IMR-90 (cell line): ENCODE results near the gene PHOX2A. TPM values are rescaled to one million over a fixed set of nuclear protein-coding genes. Genes with fewer than 3 reads are reported as not detected.
"Not testable (repeated sequence)": the region's sequence is repeated elsewhere in the genome, so short reads cannot be mapped to it uniquely, and the experiment has no call there.

ENCODE experiments used
- ATAC-seq: fragments of 200-7000 bp; cut with Tn5 transposase; 2 replicates; pipeline ENCODE4 v1.9.1; 2020; ENCODE audit warnings: low read depth, mild to moderate bottlenecking, moderate library complexity
- BruUV-seq: library from RNA; stranded (reverse); fragments of 400-500 nt; replicated peaks from 2 replicates; lab custom pipeline; 2021; lab: Mats Ljungman, UMichigan
- CTCF ChIA-PET: fragments of 300-600 bp; formaldehyde crosslinking; extraction: SDS; loops from one replicate; lab custom pipeline; 2021; ENCODE audit warnings: antibody characterized with exemption; lab: Yijun Ruan, JAX
- POLR2A ChIA-PET: fragments of 300-600 bp; sonication (Branson Sonifier 250); formaldehyde crosslinking; loops from one replicate; lab custom pipeline; 2022; ENCODE audit warnings: antibody characterized with exemption; ENCODE audit not compliant: unreplicated experiment; lab: Charles Lee
- DNase-seq: peaks from one replicate; pipeline ENCODE4 v3.0.0; 2013
- H2AFZ ChIP-seq: replicated peaks from 2 replicates; pipeline ENCODE3; 2013; ENCODE audit warnings: low read length, mild to moderate bottlenecking; ENCODE audit not compliant: poor library complexity
- H2AK5ac ChIP-seq: 2 replicates; pipeline ENCODE4 v1.6.1; 2013; ENCODE audit warnings: low read depth, low read length, inconsistent platforms
- H2AK9ac ChIP-seq: replicated peaks from 2 replicates; pipeline ENCODE3; 2013; ENCODE audit warnings: mild to moderate bottlenecking, low read depth, low read length, moderate library complexity; ENCODE audit not compliant: poor library complexity
- H2BK120ac ChIP-seq: 2 replicates; pipeline ENCODE4 v1.6.1; 2013; ENCODE audit warnings: low read depth, low read length, inconsistent platforms
- H2BK15ac ChIP-seq: 3 replicates; pipeline ENCODE4 v1.6.1; 2013; ENCODE audit warnings: low read depth, low read length, inconsistent platforms
- H2BK20ac ChIP-seq: 2 replicates; pipeline ENCODE4 v1.6.1; 2013; ENCODE audit warnings: low read depth, mild to moderate bottlenecking, inconsistent platforms, low read length, moderate library complexity
- H2BK5ac ChIP-seq: 2 replicates; pipeline ENCODE4 v1.6.1; 2013; ENCODE audit warnings: mild to moderate bottlenecking, low read depth, low read length, inconsistent platforms; ENCODE audit not compliant: poor library complexity, severe bottlenecking
- H3K14ac ChIP-seq: replicated peaks from 2 replicates; pipeline ENCODE4 v1.6.1; 2013; ENCODE audit warnings: low read depth, low read length, inconsistent platforms
- H3K18ac ChIP-seq: 2 replicates; pipeline ENCODE4 v1.6.1; 2013; ENCODE audit warnings: low read depth, low read length, control low read depth
- H3K23ac ChIP-seq: 2 replicates; pipeline ENCODE4 v1.6.1; 2013; ENCODE audit warnings: low read depth, low read length, inconsistent platforms
- H3K27ac ChIP-seq: 2 replicates; pipeline ENCODE4 v1.5.1; 2013; ENCODE audit warnings: mild to moderate bottlenecking, control low read depth, low read length; ENCODE audit not compliant: insufficient read depth
- H3K27me3 ChIP-seq: 2 replicates; pipeline ENCODE4 v1.6.1; 2013; ENCODE audit warnings: low read length; ENCODE audit not compliant: control insufficient read depth, insufficient read depth
- H3K36me3 ChIP-seq: 2 replicates; pipeline ENCODE4 v1.6.1; 2013; ENCODE audit warnings: low read length, mixed read lengths; ENCODE audit not compliant: control insufficient read depth, insufficient read depth
- H3K4ac ChIP-seq: 2 replicates; pipeline ENCODE4 v1.6.1; 2013; ENCODE audit warnings: low read depth, low read length, inconsistent platforms
- H3K4me1 ChIP-seq: 2 replicates; pipeline ENCODE4 v1.6.1; 2013; ENCODE audit warnings: low read length, mixed read lengths; ENCODE audit not compliant: control insufficient read depth, insufficient read depth
- H3K4me2 ChIP-seq: 2 replicates; pipeline ENCODE4 v1.6.1; 2013; ENCODE audit warnings: low read depth, mild to moderate bottlenecking, control low read depth, low read length, moderate library complexity
- H3K4me3 ChIP-seq: 2 replicates; pipeline ENCODE4 v1.5.1; 2013; ENCODE audit warnings: low read depth, mild to moderate bottlenecking, control low read depth, low read length, moderate library complexity; ENCODE audit not compliant: insufficient read depth
- H3K56ac ChIP-seq: 2 replicates; pipeline ENCODE4 v1.6.1; 2013; ENCODE audit warnings: low read length, inconsistent platforms; ENCODE audit not compliant: insufficient read depth; ENCODE audit errors: extremely low read depth
- H3K79me1 ChIP-seq, 2 experiments: 2 replicates each; pipeline ENCODE4 v1.6.1; 2013; ENCODE audit warnings: low read length in 2 of 2, inconsistent platforms in 1 of 2, low read depth in 1 of 2
- H3K9ac ChIP-seq: 2 replicates; pipeline ENCODE4 v1.6.1; 2013; ENCODE audit warnings: low read depth, low read length, control low read depth
- H3K9me1 ChIP-seq: 2 replicates; pipeline ENCODE4 v1.6.1; 2013; ENCODE audit warnings: low read length, inconsistent platforms; ENCODE audit not compliant: insufficient read depth
- H3K9me3 ChIP-seq: 2 replicates; pipeline ENCODE4 v1.6.1; 2013; ENCODE audit warnings: low read length; ENCODE audit not compliant: control insufficient read depth, insufficient read depth
- H4K20me1 ChIP-seq: 2 replicates; pipeline ENCODE4 v1.6.1; 2013; ENCODE audit warnings: low read length, inconsistent platforms; ENCODE audit not compliant: insufficient read depth
- H4K5ac ChIP-seq: 2 replicates; pipeline ENCODE4 v1.6.1; 2013; ENCODE audit warnings: mild to moderate bottlenecking, low read depth, low read length, control low read depth
- H4K8ac ChIP-seq, 2 experiments: 2 replicates each; pipeline ENCODE4 v1.6.1; 2013; ENCODE audit warnings: low read depth in 2 of 2, low read length in 2 of 2, control low read depth in 1 of 2, inconsistent platforms in 1 of 2
- H4K91ac ChIP-seq: 2 replicates; pipeline ENCODE4 v1.6.1; 2013; ENCODE audit warnings: low read depth, low read length, inconsistent platforms; ENCODE audit not compliant: insufficient read depth
- BHLHE40 ChIP-seq: fragments of 150-350 bp; IDR thresholded peaks from 2 replicates; pipeline ENCODE4 v1.6.1; 2016; ENCODE audit warnings: mild to moderate bottlenecking, low read depth, low read length
- CTCF ChIP-seq: conservative IDR thresholded peaks from 2 replicates; pipeline ENCODE4 v1.5.1; 2012; ENCODE audit warnings: mild to moderate bottlenecking, low read depth, low read length, improper control_type of control experiment
- FOS ChIP-seq: fragments of 150-350 bp; IDR thresholded peaks from 2 replicates; pipeline ENCODE4 v1.6.1; 2016; ENCODE audit warnings: low read depth, low read length
- NFE2L2 ChIP-seq: fragments of 150-350 bp; IDR thresholded peaks from 2 replicates; pipeline ENCODE4 v1.6.1; 2016; ENCODE audit warnings: low read depth, mild to moderate bottlenecking, low read length
- POLR2A ChIP-seq: IDR thresholded peaks from 2 replicates; pipeline ENCODE4 v1.6.1; 2012; ENCODE audit warnings: mild to moderate bottlenecking, low read depth, low read length
- RFX5 ChIP-seq: IDR thresholded peaks from 2 replicates; pipeline ENCODE4 v1.8.0; 2012; ENCODE audit warnings: low read depth, mild to moderate bottlenecking, low read length, moderate library complexity
- WGBS, 2 experiments: methylation state at CpG; one replicate each; pipeline versions ENCODE4 v1.1.5 to v1.1.7; 2013; ENCODE audit warnings: missing lambda C conversion rate in 2 of 2; ENCODE audit not compliant: insufficient read length in 1 of 2; ENCODE audit errors: extremely low coverage in 2 of 2; 5-methylcytosine and 5-hydroxymethylcytosine counted together
- dilution Hi-C: fragments of 300-500 bp; cut with HindIII; formaldehyde crosslinking; loops from one replicate; pipeline ENCODE4 v1.14.3; 2018; ENCODE audit warnings: low sequenced_read_pairs; ENCODE audit not compliant: unreplicated experiment
- in situ Hi-C: fragments of 300-500 bp; cut with MboI; formaldehyde crosslinking; loops from 3 replicates; pipeline ENCODE4 v1.14.3; 2019; ENCODE audit warnings: low sequenced_read_pairs, inconsistent platforms, mixed read lengths
- intact Hi-C: fragments of 100-400 bp; cut with micrococcal nuclease; formaldehyde crosslinking; loops from 2 replicates; pipeline ENCODE4 v1.10.0; 2022
- polyA plus RNA-seq, 3 experiments: library from polyadenylated mRNA; depleted of rRNA; stranded (reverse); fragments of >200 nt; gene quantifications; 2 replicates each; pipeline ENCODE4 v1.2.3, GENCODE V29; 2012; ENCODE audit warnings: low replicate concordance in 1 of 3
- total RNA-seq: library from RNA; depleted of rRNA; stranded (reverse); fragments of >200 nt; gene quantifications from 2 replicates; pipeline ENCODE4 v1.2.3, GENCODE V29; 2012

The PHOX2A gene
- total and polyA plus RNA-seq, 2 of the 4 experiments (the other 2 are of a cell fraction): not detected

GRCh38 chr11:72267956-72268617 is 24.1 kb upstream of the PHOX2A start:
- H3K36me3 ChIP-seq: no peaks in the 10 kb centered on the region
- intact Hi-C loops: no loop called here
- H3K23ac ChIP-seq: no peak overlapping the region
- CTCF ChIA-PET: no interaction called here
- no CpG with 5 or more reads among the region's 2 CpGs for WGBS, 2 experiments
- H4K20me1 ChIP-seq: no peaks in the 10 kb centered on the region
- ATAC-seq (no peak), DNase-seq (no peak)
- H3K18ac ChIP-seq: no peak overlapping the region
- TF ChIP-seq FOS (no peak), NFE2L2 (no peak), BHLHE40 (no peak), RFX5 (no peak), POLR2A (no peak), CTCF (no peak)
- dilution Hi-C loops: no loop called here
- no peak overlapping the region for H3K4ac ChIP-seq
- no peak overlapping the region for H2BK120ac ChIP-seq
- no peaks in the 10 kb centered on the region for H3K79me1 ChIP-seq
- H3K9me3 ChIP-seq: no peaks in the 10 kb centered on the region
- in situ Hi-C loops: no loop called here
- no peak overlapping the region for H3K4me2 ChIP-seq
- H3K14ac ChIP-seq: no peak overlapping the region
- H3K9me1 ChIP-seq: 0 out of 2 replicates have a peak, but pooled peaks cover 3% of the 10 kb centered on the region
- BruUV-seq: no TSS peak
- no peak overlapping the region for H2BK5ac ChIP-seq
- no peak overlapping the region for H4K91ac ChIP-seq
- H3K27ac ChIP-seq: no peak overlapping the region
- H3K9ac ChIP-seq: no peak overlapping the region
- H4K5ac ChIP-seq: no peak overlapping the region
- H2BK15ac ChIP-seq: no peak overlapping the region
- H2AFZ ChIP-seq: no peak overlapping the region
- H2BK20ac ChIP-seq: no peak overlapping the region
- H2AK9ac ChIP-seq: no peak overlapping the region
- H3K27me3 ChIP-seq: peaks cover 12% of the 10 kb centered on the region
- no peak overlapping the region for H3K56ac ChIP-seq
- POLR2A ChIA-PET: no interaction called here
- H3K4me1 ChIP-seq: no peaks in the 10 kb centered on the region; the same call in 1 of the 2 replicates
- no peak overlapping the region for H2AK5ac ChIP-seq
- no peak overlapping the region for H3K4me3 ChIP-seq
- no peak overlapping the region for H4K8ac ChIP-seq

GRCh38 chr11:72266960-72267359 is 23.0 kb upstream of the PHOX2A start:
- not testable (repeated sequence) for H4K91ac ChIP-seq

More at GRCh38 chr11:72266960-72267359, 23.0 kb upstream of the PHOX2A start:
- H2AFZ ChIP-seq, ATAC-seq, H4K8ac ChIP-seq, H4K5ac ChIP-seq, H3K27ac ChIP-seq, H2BK20ac ChIP-seq, DNase-seq, H3K4me3 ChIP-seq, H3K79me1 ChIP-seq, H3K56ac ChIP-seq, POLR2A ChIA-PET, intact Hi-C loops, H3K9ac ChIP-seq, BruUV-seq, H3K9me3 ChIP-seq, in situ Hi-C loops, H3K18ac ChIP-seq, H3K14ac ChIP-seq, CTCF ChIA-PET, H2AK5ac ChIP-seq, dilution Hi-C loops, H2BK5ac ChIP-seq, H2AK9ac ChIP-seq, H3K23ac ChIP-seq, H2BK120ac ChIP-seq, H3K4me1 ChIP-seq, H3K4me2 ChIP-seq, H3K36me3 ChIP-seq, H3K4ac ChIP-seq, H4K20me1 ChIP-seq, H2BK15ac ChIP-seq, H3K9me1 ChIP-seq: not testable (repeated sequence)
- no CpG with 5 or more reads among the region's 5 CpGs for WGBS, 2 experiments
- peaks cover 12% of the 10 kb centered on the region for H3K27me3 ChIP-seq
